Measurements from ENCODE around the gene ATP8B3. TPM values are rescaled to one million over a fixed set of nuclear protein-coding genes. Genes with fewer than 3 reads are reported as not detected.

Gene ATP8B3
- total and polyA plus RNA-seq, 2 experiments from 2014 or later = 2.1 to 6.0 TPM

GRCh38 chr19:1736927-1737326 is 75.1 kb downstream of the ATP8B3 start:
- H3K36me3 ChIP-seq (ENCODE audit: insufficient read depth) = no peaks in the 10 kb centered on the region
- no peaks in the 10 kb centered on the region for H3K4me1 ChIP-seq (ENCODE audit: insufficient read depth)
- peaks cover 7% of the 10 kb centered on the region for H3K9me3 Mint-ChIP-seq
- ATAC-seq (no peak), DNase-seq (ENCODE audit: low spot score) (no peak)
- no peak overlapping the region for H3K27ac ChIP-seq (ENCODE audit: low read depth)
- H4K20me1 ChIP-seq (replicated peaks; ENCODE audit: insufficient read depth) = no peaks in the 10 kb centered on the region
- TF ChIP-seq, protein P1, sequence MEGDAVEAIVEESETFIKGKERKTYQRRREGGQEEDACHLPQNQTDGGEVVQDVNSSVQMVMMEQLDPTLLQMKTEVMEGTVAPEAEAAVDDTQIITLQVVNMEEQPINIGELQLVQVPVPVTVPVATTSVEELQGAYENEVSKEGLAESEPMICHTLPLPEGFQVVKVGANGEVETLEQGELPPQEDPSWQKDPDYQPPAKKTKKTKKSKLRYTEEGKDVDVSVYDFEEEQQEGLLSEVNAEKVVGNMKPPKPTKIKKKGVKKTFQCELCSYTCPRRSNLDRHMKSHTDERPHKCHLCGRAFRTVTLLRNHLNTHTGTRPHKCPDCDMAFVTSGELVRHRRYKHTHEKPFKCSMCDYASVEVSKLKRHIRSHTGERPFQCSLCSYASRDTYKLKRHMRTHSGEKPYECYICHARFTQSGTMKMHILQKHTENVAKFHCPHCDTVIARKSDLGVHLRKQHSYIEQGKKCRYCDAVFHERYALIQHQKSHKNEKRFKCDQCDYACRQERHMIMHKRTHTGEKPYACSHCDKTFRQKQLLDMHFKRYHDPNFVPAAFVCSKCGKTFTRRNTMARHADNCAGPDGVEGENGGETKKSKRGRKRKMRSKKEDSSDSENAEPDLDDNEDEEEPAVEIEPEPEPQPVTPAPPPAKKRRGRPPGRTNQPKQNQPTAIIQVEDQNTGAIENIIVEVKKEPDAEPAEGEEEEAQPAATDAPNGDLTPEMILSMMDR (conservative IDR thresholded peaks at IDR 0.05; ENCODE audit: low read depth in 2 of 2) = no peak
- TF ChIP-seq POLR2AphosphoS5 (IDR thresholded peaks at IDR 0.05; ENCODE audit: low read depth) (no peak), EZH2phosphoT487 (IDR thresholded peaks at IDR 0.05; ENCODE audit: unreplicated experiment) (no peak), ZNF462 (CRISPR knock-in tag; IDR thresholded peaks at IDR 0.05) (no peak), ZNF114 (CRISPR knock-in tag; IDR thresholded peaks at IDR 0.05) (no peak), REST (IDR thresholded peaks at IDR 0.05; ENCODE audit: unreplicated experiment) (no peak), ZNF331 (CRISPR knock-in tag; IDR thresholded peaks at IDR 0.05; ENCODE audit: low read depth) (no peak), CREB1 (CRISPR knock-in tag; IDR thresholded peaks at IDR 0.05; ENCODE audit: low read depth) (no peak), JUNB (IDR thresholded peaks at IDR 0.05; ENCODE audit: unreplicated experiment) (no peak), STAT1 (IDR thresholded peaks at IDR 0.05; ENCODE audit: unreplicated experiment) (no peak), NANOG (IDR thresholded peaks at IDR 0.05; ENCODE audit: borderline replicate concordance) (no peak), EZH2 (IDR thresholded peaks at IDR 0.05; ENCODE audit: low read depth, unreplicated experiment) (no peak)
- TF ChIP-seq, protein P2, sequence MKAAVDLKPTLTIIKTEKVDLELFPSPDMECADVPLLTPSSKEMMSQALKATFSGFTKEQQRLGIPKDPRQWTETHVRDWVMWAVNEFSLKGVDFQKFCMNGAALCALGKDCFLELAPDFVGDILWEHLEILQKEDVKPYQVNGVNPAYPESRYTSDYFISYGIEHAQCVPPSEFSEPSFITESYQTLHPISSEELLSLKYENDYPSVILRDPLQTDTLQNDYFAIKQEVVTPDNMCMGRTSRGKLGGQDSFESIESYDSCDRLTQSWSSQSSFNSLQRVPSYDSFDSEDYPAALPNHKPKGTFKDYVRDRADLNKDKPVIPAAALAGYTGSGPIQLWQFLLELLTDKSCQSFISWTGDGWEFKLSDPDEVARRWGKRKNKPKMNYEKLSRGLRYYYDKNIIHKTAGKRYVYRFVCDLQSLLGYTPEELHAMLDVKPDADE (IDR thresholded peaks at IDR 0.05) = no peak
- H3F3A ChIP-seq (replicated peaks; ENCODE audit: low read depth) = no peaks in the 10 kb centered on the region
- no peaks in the 10 kb centered on the region for H3K4me1 Mint-ChIP-seq
- no peak overlapping the region for H2AFZ ChIP-seq
- H3K4me2 ChIP-seq = no peak overlapping the region
- H3K27me3 Mint-ChIP-seq (ENCODE audit: insufficient read depth, low read depth, poor library complexity) = peaks cover 22% of the 10 kb centered on the region
- H3K4me3 ChIP-seq = no peak overlapping the region
- no peaks in the 10 kb centered on the region for H3K79me2 ChIP-seq (replicated peaks; ENCODE audit: insufficient read depth)
- no peak overlapping the region for H3K27ac Mint-ChIP-seq
- no peaks in the 10 kb centered on the region for H3K9me2 ChIP-seq (ENCODE audit: insufficient read depth)
- H3K27me3 ChIP-seq (ENCODE audit: insufficient read depth) = peaks cover 16% of the 10 kb centered on the region
- H3K4me3 Mint-ChIP-seq = no peak overlapping the region
- H3K36me3 Mint-ChIP-seq (ENCODE audit: low read depth) = no peaks in the 10 kb centered on the region

Data from GM23338 (cell line).